A172 (cell line): ENCODE data around the gene FAM162A. TPM values are rescaled to one million over a fixed set of nuclear protein-coding genes. Genes with fewer than 3 reads are reported as not detected.
A peak's percentile ranks its signal among the peaks of the same experiment; 100 is the strongest.

ENCODE experiments used
- DNase-seq: peaks from one replicate; pipeline ENCODE4 v3.0.0-alpha.2; 2015; ENCODE audit warnings: low spot score
- total RNA-seq: library from RNA; depleted of rRNA; stranded (reverse); fragments of >200 nt; shearing (Covaris generic); gene quantifications from 2 replicates; pipeline ENCODE4 v1.2.3, GENCODE V29; 2014

Gene FAM162A
- total RNA-seq, 1 experiment from 2014 or later, result 55.3 TPM

DNA sequence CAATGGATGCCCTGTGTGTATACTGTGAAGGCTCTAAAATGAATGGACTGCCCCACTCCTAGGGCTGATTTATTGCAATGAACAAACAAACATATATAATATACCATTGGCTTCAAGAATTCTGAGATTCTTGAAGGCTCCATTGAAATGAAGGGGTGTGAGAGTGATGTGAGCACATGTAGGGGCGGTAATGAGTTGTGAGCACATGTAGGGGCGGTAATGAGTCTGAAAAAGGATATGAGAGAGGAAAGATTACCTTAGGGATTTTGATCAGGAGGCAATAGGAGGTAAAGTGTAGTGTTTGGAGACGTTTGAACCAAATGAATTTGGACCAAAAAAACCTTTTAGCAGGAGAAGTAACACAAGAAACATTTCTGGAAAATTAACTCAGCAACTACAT lies 3.7 kb downstream of the FAM162A start:
- DNase-seq, result no peak

DNA sequence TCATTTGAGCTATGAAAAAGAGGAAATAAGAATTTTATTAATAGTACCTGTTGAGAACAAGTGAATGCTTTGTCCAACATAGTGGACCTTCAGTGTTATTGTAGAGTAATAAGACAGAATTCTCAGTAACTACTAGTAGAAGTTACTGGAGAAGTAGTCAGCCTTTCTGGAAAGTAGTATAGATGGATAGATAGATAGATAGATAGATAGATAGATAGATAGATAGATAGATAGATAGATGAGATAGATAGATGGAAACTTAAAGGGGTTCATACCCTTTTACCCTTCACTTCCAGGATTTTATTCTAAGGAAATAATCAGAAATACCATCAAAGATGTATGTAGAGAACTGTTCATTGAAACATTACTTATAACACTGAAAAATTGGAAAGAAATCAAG lies 5.2 kb downstream of the FAM162A start:
- no peak for DNase-seq

DNA sequence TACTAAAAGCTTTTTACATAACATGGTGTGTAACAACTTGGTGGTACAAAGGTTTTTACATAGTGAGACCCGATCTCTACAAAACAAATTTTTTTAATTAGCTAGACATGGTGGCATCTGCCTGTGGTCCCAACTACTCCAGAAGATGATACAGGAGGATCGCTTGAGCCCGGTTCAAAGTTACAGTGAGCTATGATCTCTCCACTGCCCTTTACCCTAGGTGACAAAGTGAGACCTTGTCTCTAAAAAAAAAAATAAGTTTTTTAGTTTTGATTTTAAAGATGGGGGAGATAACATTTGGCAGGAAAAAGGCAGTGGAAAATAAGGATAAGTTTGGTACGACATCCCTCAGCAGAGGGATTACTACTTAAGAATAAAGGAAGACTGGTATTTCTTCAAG lies 5.9 kb downstream of the FAM162A start:
- no peak for DNase-seq

DNA sequence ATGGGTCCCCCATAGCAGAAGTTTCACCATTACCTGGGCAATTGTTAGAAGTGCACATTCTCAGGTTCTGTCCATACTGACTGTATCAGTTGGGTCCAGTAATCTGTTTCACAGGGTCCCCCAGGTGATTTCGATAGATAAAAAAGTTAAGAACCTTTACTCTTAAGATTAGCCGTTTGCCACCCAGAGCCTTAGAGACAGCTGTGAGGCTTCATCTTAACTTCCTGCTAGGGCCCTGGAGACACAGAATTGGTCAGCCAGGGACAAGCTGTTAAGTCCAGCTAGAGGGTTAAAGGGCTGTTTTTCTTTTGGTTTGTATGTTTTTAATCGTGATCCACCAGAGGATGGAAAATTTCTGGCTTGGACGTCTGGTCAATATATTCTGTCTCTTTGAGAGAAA lies 6.7 kb downstream of the FAM162A start:
- no peak for DNase-seq

DNA sequence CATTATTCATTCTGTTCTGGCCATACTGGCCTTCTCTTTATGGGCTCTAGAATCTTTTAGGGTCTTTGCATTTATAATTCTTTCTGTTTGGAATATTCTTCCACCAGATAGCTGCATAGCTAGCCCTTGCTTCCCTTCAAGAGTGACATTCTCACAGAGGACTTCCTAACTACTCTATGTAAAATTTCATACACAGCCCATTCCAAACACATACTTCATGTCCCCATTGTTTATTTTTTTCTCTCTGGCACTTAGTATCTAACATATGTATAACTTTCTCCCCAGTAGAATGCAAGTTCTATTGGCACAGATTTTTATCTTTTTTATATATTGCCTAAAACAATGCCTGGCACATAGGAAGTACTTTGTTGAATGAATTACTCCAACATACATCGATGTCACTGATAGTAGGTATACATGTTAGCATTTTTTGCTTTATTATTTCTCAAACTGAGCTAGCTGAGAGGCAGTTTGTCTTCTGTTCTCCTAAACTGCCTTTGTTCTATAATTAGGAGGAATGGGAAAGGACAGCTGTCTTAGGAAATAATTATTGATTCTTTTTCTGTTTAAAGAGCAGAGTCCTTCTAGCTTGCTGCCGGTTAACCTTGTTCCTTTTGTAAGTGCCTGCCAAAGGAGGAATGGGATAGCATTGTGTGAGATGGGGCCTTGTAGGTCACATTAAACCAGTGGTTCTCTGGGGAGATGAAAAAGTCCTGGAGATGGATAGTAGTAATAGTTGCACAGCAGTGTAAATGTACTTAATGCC lies 7.9 kb downstream of the FAM162A start:
- DNase-seq, result no peak

DNA sequence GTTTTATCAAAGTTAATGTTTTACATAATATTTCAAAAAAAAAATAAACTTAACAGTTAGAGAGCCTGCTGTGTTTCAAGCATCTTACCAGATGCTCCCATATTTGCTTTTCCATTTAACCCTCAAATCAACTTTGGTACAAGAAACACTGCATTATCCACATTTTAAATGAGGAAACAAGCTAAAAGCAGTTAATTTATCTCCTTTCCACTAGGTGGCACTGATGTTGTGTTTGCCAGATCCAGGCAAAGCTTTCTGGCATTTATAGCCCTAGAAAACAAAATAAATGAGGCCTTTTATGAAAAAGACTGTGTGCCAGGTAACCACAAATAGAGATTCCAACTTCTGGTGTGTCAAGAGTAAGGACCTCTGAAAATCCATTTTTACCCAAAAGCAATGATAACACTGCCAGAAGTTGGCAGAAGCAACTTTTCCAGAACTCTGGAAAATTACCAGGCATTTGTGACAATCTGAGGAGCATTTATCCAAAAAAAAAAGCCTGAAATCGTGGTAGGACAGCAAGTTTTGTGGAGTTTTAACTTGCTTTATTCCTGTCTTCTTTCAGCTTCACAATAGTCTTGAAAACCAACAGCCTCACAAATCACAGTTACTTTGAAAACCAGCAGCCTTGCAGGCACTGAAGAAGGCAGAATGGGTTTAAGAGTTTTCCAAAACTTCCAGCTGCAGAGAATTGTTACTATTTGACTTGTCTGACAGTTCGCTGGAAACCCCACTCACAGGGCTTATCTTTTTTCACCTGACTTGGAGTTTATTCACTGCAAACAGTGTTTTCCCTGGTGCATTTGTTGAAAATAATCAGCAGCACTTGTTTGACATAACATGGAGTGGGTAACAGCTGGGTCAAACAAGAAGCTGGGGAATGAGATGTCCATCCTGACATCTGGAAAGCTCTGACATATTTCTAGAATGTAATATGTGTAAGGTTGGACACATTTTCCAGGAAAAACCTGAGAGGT lies 9.2 kb downstream of the FAM162A start:
- DNase-seq, result peak; percentile 36

DNA sequence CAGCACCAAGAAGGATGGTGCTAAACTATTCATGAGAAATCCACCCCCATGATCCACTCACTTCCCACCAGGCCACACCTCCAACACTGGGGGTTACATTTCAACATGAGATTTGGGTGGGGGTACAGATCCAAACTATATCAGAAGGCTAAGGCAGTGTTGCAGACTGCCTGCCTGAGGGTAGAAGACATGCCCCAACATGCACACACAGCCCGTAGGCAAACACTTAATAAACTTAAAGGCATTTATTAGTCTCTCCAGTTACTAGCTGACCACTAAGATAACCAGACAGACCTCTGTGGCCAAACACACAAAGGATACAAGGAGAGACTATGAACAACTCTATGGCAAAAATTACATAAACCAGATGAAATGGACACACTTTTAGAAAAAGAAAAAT lies 10.2 kb downstream of the FAM162A start:
- no peak for DNase-seq

DNA sequence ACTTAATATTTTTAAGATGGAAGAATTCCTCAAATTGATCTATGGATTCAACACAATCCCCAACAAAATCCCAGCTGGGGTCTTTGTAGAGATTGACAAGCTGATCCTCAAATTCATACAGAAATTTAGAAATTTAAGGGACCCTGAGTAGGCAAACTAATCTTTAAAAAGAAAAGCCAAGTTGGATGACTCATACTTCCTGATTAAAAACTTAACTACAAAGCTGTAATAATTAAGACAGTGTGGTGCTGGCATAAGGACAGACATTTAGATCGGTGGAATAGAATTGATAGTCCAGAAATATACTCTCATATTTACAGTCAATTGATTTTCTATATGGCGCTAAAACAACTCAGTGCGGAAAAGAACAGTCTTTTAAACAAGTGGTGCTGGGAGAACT lies 11.6 kb downstream of the FAM162A start:
- DNase-seq, result no peak

DNA sequence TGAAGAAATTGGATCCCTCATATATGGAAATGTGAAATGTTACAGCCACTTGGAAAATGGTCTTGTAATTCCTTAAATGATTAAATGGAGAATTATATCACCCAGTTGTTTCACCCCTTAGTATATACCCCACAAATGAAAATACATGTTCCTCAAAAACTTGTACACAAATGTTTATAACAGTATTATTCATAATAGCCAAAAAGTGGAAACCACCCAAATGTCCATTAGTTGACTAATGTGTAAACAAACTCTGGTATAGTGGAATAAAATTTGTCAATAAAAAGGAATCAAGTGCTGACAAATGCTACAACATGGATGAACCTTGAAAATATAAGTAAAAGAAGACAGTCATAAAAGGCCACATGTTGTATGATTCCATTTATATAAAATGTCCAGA lies 12.5 kb downstream of the FAM162A start:
- no peak for DNase-seq

DNA sequence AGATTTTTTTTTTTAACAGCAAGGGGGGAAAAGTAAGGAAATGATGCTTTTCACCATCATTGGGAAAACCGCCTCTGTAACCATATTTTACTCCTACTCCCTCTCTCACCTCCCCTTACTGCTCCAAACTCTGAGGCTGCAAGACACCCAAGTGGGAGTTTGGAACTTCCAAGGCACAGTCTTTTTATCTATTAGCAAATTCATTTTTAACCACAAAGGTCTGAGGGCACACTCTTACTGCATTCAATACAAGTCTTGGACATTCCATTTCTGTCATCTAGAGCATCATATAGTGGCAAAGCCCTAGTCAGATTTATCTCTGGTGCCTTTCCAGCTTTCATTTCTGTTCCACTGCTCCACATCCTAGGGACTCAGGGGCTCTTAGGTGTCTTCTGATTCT lies 13.2 kb downstream of the FAM162A start:
- DNase-seq, result no peak

DNA sequence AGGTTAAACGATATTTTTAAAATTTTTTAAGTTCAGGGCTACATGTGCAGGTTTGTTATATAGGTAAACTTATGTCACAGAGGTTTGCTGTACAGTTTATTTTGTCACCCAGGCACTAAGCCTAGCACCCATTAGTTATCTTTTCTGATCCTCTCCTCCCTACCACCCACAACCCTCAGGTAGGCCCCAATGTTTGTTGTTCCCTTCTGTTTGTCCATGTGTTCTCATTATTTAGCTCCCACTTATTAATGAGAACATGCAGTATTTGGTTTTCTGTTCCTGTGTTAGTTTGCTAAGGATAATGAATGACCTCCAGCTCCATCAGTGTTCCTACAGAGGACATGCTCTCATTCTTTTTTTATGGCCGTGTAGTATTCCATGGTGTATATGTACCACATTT lies 14.9 kb downstream of the FAM162A start:
- DNase-seq, result no peak

DNA sequence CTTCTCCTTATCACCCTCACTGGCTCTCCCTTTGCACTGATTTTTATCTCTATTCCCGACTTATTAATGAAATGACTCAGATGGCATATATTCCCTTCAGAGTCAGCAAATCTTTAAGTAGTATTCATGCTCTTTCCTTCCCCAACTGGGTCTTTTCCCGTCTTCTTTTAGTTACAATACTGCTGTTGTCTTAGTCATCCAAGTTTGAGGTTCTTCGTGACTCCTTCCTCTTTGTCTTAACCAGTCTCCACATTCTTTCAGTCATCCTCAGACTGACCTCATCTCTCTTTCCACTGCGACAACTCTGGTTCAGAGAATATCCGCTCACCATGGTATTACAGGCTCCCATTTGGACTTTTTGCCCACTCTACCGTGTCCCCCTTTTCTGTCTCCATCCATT lies 19.5 kb downstream of the FAM162A start:
- DNase-seq, result peak; percentile 45

DNA sequence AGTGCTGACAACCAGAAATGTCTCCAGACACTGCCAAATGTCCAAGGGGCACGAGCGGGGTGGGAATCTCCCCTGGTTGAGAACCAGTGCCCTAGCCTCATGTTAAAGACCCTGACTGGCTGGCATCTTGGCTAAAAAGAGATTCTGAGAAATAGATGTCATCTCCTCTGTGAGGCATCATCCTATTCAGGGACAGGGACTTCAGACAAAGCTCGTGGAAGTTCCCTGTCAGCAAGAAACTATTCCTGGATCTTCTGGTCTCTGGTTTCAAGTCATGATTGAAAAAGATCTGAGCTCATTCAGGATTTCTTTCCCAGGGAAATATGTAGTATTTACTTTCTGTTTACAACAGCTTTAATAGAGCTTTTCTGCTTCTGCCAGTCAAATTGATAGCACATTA lies 21.0 kb downstream of the FAM162A start:
- DNase-seq, result no peak

DNA sequence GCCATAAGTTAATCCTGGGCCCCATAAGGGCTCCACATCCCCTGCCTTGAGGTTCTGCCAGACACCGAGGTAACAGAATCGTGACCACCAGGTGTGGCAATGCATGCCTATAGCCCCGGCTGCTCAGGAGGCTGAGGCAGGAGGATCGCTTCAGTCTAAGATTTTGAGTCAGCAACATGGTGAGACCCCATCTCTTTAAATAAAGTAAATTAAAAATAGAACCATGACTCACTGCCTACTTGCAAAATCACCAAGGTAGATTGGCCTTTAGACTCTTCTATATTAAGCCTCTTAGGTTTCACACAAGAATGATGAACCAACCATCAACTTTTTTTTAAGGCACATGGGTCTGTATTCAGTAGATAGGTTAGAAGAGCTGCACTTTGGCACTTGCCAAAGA lies 22.2 kb downstream of the FAM162A start:
- DNase-seq, result no peak

DNA sequence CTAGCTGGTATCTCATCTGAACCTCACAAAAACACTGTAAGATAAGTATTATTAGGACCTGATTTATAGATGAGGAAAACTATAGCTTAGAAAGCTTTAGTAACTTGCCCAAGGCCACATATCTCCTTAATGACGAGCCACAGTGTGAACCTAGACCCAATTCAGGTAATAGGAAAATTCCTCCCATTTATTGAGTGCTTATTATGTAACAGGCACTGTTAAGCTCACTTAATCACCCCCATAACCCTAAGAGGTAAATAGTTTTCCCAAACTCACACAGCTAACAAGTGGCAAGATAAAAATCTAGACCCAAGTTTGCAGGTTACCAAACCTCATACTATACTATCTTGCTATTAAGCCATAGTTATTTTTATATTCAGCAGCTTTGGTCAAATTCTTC lies 24.0 kb downstream of the FAM162A start:
- no peak for DNase-seq

DNA sequence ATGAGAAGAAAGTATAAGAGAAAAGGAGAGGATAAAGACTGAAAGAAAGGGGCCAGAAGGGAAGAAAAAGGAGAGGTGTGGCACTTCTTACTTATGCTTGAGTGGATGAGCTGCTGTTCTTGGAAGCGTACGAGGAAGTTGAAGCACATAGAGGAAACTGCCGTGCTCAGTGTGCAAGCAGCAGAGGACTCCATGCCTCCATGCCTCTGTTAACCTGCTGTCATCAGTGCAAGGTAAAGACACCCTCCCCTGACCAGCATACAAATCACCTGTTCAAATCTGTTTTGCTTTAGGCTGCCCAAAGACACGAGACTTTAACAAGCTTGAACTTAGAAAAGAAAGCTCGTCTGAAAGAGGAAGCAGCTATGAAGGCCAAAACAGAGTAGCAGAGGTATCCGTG lies 25.5 kb downstream of the FAM162A start:
- DNase-seq, result no peak

DNA sequence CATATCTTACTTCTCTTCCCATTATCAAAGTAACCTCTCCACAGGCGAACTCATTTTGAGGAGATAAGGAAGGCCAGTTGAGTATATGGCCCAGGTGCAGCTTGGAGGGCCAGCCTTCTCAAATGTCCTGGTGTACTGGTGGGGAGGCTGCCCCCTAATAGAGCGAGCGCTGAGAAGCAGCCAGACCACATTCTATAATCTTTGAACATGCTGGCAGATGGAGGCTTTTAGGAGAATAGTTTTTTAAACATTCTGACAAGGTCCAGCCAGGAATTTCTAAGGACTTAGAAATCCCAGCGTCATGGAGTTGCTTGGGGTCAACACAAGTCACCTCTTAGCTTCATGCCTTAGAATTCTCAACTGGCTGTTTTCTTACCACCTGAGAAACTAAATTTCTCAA lies 26.1 kb downstream of the FAM162A start:
- DNase-seq, result no peak

DNA sequence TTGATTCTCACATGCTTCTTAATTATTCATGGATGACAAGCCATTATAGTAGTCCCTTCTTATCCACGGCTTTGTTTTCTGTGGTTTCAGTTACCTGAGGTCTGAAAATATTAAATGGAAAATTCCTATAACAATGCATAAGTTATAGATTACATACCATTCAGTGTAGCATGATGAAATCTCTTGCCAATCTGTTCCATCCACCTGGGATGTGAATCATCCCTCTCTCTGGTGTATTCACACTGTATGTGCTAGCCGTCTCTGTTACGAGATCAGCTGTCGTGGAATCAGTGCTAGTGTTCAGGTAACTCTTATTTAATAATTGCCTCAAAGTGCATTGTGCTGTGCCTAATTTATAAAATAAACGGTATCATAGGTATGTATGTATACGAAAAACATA lies 26.7 kb downstream of the FAM162A start:
- DNase-seq, result no peak

DNA sequence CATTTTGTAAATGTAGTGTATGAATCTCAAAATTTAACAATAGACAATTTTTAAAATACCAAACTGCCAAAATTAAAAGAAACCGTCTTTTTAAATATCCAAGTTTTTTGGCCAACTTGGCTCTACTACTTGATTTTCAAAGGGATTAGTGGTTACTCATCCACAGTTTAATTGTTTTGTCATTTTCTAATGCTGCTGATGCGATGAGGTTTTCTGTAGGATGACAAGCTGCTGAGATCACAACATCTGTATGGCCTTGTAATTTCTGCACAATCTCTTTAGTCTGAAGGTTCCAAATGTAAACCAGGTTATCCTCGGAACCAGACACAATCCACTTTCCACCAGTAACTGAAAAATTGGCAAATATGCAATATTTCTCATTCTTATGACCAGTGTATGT lies 30.4 kb downstream of the FAM162A start:
- no peak for DNase-seq

DNA sequence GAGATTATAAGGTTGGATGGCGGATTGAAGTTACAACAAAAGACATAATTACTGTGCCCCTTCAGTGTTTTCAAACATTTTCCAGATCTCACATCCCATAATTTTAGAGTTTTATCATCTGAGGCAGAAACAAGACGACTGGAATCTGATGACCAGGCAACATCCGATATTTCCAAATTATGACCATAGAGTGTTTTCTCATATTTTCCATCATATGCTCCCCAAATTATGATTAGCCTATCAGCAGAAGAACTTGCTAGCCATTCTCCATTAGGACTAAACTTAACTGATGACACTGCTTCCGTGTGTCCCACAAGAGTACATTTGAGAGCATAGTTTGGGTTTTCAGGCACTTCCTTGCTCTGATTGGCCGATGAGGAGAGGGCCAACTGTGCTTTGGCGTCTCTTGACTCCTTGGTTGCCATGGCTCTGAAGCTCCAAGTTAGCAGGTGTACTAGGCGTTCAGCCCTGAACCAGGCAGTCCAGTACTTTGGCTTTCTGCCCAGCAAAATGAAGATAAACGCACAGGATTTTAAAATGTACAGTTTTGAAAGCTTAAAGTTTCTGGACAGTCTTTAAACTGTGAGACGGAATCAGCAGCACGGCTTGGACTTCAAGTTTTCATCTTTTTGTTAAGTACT lies 31.2 kb downstream of the FAM162A start:
- peak; percentile 54 for DNase-seq

DNA sequence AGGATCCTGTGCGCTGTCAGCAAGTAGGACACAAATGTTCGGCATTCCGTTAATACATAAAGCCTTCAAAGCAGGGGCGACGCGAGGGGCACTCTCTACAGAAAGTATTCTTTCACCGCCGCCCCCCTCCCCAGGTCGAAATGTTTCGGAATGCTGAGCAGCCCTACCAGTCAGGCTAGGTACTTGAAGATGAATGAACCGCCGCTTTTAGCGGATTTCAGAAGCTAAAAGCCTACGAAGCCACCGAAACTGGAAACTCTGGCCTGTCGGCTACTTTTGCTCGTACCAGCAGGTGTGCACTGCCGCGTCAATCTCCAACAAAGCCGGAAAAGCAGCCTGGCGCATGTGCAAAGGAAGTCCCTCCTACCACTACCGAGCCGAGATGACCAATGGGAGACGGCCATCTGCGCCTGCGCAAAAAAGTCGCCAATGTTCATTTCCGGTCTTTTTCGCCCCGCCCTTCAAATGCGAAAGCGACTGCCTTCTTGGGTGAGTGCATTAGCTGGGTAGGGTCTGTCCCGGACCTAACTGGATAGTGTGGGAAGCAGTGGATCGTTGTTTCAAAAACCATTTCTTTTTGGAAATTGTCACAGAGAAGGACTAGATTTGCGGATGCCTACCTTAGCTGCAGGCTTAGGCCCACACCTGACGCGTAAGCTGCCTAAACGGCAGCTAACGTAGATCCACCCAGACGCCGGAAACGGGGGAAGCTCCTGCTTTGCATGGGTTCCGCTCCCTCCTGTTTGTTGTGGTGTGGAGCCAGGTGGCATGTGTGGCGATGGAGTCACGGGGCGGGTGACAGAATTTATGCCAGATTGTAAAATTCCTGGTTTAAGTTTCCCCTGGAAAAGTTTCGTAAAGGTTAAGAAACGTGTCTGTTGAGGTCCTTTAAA lies 32.0 kb downstream of the FAM162A start, which contains the start of gene WDR5B:
WDR5B (minus strand) TSS at position 301 of the 893 bp plus-strand sequence. CDS start 534 bp downstream, outside the sequence.
- DNase-seq, result peak; percentile 97
